ENCODE data around the gene GLI3. TPM values are rescaled to one million over a fixed set of nuclear protein-coding genes. Genes with fewer than 3 reads are reported as not detected.
A peak's percentile ranks its signal among the peaks of the same experiment; 100 is the strongest.

The GLI3 gene
- total RNA-seq, 1 donor from 2014 or later = 27.7 TPM

- Histone ChIP-seq H3K27ac (ENCODE audit: low read depth, low read length) (no peak overlapping the region), H3K4me2 (ENCODE audit: low read length) (no peak overlapping the region), H4K20me1 (ENCODE audit: insufficient read depth, low read length) (peaks cover 6% of the 10 kb centered on the region), H2AFZ (ENCODE audit: low read depth, low read length) (no peak overlapping the region), H3K36me3 (ENCODE audit: insufficient read depth, low read length) (no peaks in the 10 kb centered on the region), H3K9ac (ENCODE audit: low read length) (no peak overlapping the region), H3K9me3 (ENCODE audit: insufficient read depth, low read depth, low read length) (no peaks in the 10 kb centered on the region), H3K27me3 (ENCODE audit: insufficient read depth, low read length) (no peaks in the 10 kb centered on the region), H3K79me2 (ENCODE audit: insufficient read depth, low read length) (no peaks in the 10 kb centered on the region), H3K4me1 (ENCODE audit: insufficient read depth, low read length) (peaks cover 7% of the 10 kb centered on the region), H3K4me3 (ENCODE audit: insufficient read depth, low read depth, low read length) (no peak overlapping the region)
- no peak for DNase-seq (ENCODE audit: low read depth)
- Mint-ChIP-seq H3K4me3 (ENCODE audit: unreplicated experiment) (no peak overlapping the region), H3K9me3 (ENCODE audit: unreplicated experiment) (no peaks in the 10 kb centered on the region), H3K4me1 (ENCODE audit: low read depth, unreplicated experiment) (peaks cover 30% of the 10 kb centered on the region), H3K27me3 (ENCODE audit: low read depth, unreplicated experiment) (no peaks in the 10 kb centered on the region), H3K27ac (ENCODE audit: unreplicated experiment) (no peak overlapping the region), H3K36me3 (ENCODE audit: low read depth, unreplicated experiment) (peaks cover 2% of the 10 kb centered on the region)
- no peak for TF ChIP-seq CTCF (IDR thresholded peaks at IDR 0.05; ENCODE audit: insufficient read depth, low read depth, low read length)
- no peak for TF ChIP-seq EZH2 (IDR thresholded peaks at IDR 0.05; ENCODE audit: insufficient read depth, low read length)
- FAIRE-seq = peak; percentile 23
These were observed 132.8 kb downstream of the GLI3 start for GRCh38 chr7:42104231-42104630.

GRCh38 chr7:42103456-42103855 is 133.6 kb downstream of the GLI3 start:
- H3K4me1 Mint-ChIP-seq (ENCODE audit: low read depth, unreplicated experiment) = peaks cover 29% of the 10 kb centered on the region
- Histone ChIP-seq H3K9ac (ENCODE audit: low read length) (no peak overlapping the region), H3K36me3 (ENCODE audit: insufficient read depth, low read length) (no peaks in the 10 kb centered on the region), H3K4me3 (ENCODE audit: insufficient read depth, low read depth, low read length) (no peak overlapping the region), H3K27me3 (ENCODE audit: insufficient read depth, low read length) (no peaks in the 10 kb centered on the region), H3K4me1 (ENCODE audit: insufficient read depth, low read length) (peaks cover 7% of the 10 kb centered on the region), H4K20me1 (ENCODE audit: insufficient read depth, low read length) (no peaks in the 10 kb centered on the region), H3K27ac (ENCODE audit: low read depth, low read length) (no peak overlapping the region), H2AFZ (ENCODE audit: low read depth, low read length) (no peak overlapping the region), H3K4me2 (ENCODE audit: low read length) (no peak overlapping the region), H3K9me3 (ENCODE audit: insufficient read depth, low read depth, low read length) (no peaks in the 10 kb centered on the region), H3K79me2 (ENCODE audit: insufficient read depth, low read length) (no peaks in the 10 kb centered on the region)
- TF ChIP-seq EZH2 (IDR thresholded peaks at IDR 0.05; ENCODE audit: insufficient read depth, low read length) (no peak), CTCF (IDR thresholded peaks at IDR 0.05; ENCODE audit: insufficient read depth, low read depth, low read length) (no peak)
- H3K4me3 Mint-ChIP-seq (ENCODE audit: unreplicated experiment) = no peak overlapping the region
- H3K36me3 Mint-ChIP-seq (ENCODE audit: low read depth, unreplicated experiment) = peaks cover 2% of the 10 kb centered on the region
- no peak overlapping the region for H3K27ac Mint-ChIP-seq (ENCODE audit: unreplicated experiment)
- FAIRE-seq = no peak
- no peak for DNase-seq (ENCODE audit: low read depth)
- H3K9me3 Mint-ChIP-seq (ENCODE audit: unreplicated experiment) = no peaks in the 10 kb centered on the region
- H3K27me3 Mint-ChIP-seq (ENCODE audit: low read depth, unreplicated experiment) = no peaks in the 10 kb centered on the region

- no peaks in the 10 kb centered on the region for H3K79me2 ChIP-seq (ENCODE audit: insufficient read depth, low read length)
- Mint-ChIP-seq H3K27ac (ENCODE audit: unreplicated experiment) (no peak overlapping the region), H3K4me1 (ENCODE audit: low read depth, unreplicated experiment) (peaks cover 29% of the 10 kb centered on the region), H3K27me3 (ENCODE audit: low read depth, unreplicated experiment) (no peaks in the 10 kb centered on the region), H3K36me3 (ENCODE audit: low read depth, unreplicated experiment) (peaks cover 4% of the 10 kb centered on the region), H3K9me3 (ENCODE audit: unreplicated experiment) (no peaks in the 10 kb centered on the region), H3K4me3 (ENCODE audit: unreplicated experiment) (no peak overlapping the region)
- FAIRE-seq (no peak), DNase-seq (ENCODE audit: low read depth) (no peak)
- no peak overlapping the region for H3K4me3 ChIP-seq (ENCODE audit: insufficient read depth, low read depth, low read length)
- no peaks in the 10 kb centered on the region for H3K27me3 ChIP-seq (ENCODE audit: insufficient read depth, low read length)
- no peak overlapping the region for H3K9ac ChIP-seq (ENCODE audit: low read length)
- H3K4me1 ChIP-seq (ENCODE audit: insufficient read depth, low read length) = peaks cover 8% of the 10 kb centered on the region
- H3K9me3 ChIP-seq (ENCODE audit: insufficient read depth, low read depth, low read length) = no peaks in the 10 kb centered on the region
- H4K20me1 ChIP-seq (ENCODE audit: insufficient read depth, low read length) = peaks cover 1% of the 10 kb centered on the region
- no peak overlapping the region for H2AFZ ChIP-seq (ENCODE audit: low read depth, low read length)
- no peak overlapping the region for H3K27ac ChIP-seq (ENCODE audit: low read depth, low read length)
- no peak overlapping the region for H3K4me2 ChIP-seq (ENCODE audit: low read length)
- no peaks in the 10 kb centered on the region for H3K36me3 ChIP-seq (ENCODE audit: insufficient read depth, low read length)
- no peak for TF ChIP-seq EZH2 (IDR thresholded peaks at IDR 0.05; ENCODE audit: insufficient read depth, low read length)
- no peak for TF ChIP-seq CTCF (IDR thresholded peaks at IDR 0.05; ENCODE audit: insufficient read depth, low read depth, low read length)
These were observed 134.0 kb downstream of the GLI3 start for GRCh38 chr7:42103020-42103419.
